Tibial nerve (tissue), 3 donors: Measurements from ENCODE around the gene MLLT11.

Experiments
- POLR2A ChIP-seq, 2 donors: fragments of 450-650 bp; IDR thresholded peaks; one replicate each; pipeline ENCODE4 v1.6.1; 2017; ENCODE audit warnings: antibody characterized with exemption in 2 of 2, mild to moderate bottlenecking in 2 of 2, moderate library complexity in 2 of 2
- TF ChIP-seq, protein P1 (sequence below), 5 experiments: fragments of 200-600 bp in 3 of 5; fragments of 450-650 bp in 2 of 5; sonication (generic) in 3 of 5; IDR thresholded peaks; one replicate each; pipeline ENCODE4 v1.5.1; 2016 to 2019; ENCODE audit warnings: antibody characterized with exemption in 5 of 5, mild to moderate bottlenecking in 3 of 5, moderate library complexity in 2 of 5

DNA sequence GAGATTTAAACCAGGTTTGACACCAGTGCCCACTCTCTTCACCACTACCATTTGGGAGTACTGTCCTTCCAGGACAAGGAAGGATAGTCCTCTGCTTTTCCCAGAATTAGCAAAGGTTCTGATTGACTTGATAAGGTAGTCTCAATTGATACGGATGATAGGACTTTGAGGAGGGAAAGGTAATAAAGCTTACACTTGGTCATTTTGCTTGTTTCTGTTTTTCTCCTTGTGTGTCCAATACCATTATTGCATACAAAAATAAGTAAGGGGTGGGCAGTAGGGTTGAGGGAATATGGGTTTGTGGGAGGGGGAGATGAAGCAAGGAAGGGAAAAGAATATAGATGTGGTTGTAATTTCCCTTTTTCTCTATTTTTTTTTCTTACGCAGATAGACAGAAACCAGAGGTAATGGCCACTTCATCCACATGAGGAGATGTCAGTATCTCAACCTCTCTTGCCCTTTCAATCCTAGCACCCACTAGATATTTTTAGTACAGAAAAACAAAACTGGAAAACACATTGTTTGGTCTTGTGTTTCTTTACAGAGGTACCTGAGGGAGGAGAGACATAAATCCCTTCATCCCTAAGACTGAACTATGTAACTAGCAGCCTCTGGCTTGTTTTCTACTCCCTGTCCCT is 10.0 kb upstream of the MLLT11 start:
- TF ChIP-seq, protein P1, sequence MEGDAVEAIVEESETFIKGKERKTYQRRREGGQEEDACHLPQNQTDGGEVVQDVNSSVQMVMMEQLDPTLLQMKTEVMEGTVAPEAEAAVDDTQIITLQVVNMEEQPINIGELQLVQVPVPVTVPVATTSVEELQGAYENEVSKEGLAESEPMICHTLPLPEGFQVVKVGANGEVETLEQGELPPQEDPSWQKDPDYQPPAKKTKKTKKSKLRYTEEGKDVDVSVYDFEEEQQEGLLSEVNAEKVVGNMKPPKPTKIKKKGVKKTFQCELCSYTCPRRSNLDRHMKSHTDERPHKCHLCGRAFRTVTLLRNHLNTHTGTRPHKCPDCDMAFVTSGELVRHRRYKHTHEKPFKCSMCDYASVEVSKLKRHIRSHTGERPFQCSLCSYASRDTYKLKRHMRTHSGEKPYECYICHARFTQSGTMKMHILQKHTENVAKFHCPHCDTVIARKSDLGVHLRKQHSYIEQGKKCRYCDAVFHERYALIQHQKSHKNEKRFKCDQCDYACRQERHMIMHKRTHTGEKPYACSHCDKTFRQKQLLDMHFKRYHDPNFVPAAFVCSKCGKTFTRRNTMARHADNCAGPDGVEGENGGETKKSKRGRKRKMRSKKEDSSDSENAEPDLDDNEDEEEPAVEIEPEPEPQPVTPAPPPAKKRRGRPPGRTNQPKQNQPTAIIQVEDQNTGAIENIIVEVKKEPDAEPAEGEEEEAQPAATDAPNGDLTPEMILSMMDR (IDR thresholded peaks at IDR 0.05): no peak
- no peak for TF ChIP-seq POLR2A (IDR thresholded peaks at IDR 0.05)
